HEK293 (cell line): ENCODE data around the gene ZDHHC14.

Experiments used
- MZF1 ChIP-seq: fragments of 450-650 bp; formaldehyde crosslinking; IDR thresholded peaks from 2 replicates; pipeline ENCODE4 v1.5.1; 2017; ENCODE audit warnings: missing biosample characterization, missing genetic modification characterization, borderline replicate concordance
- TF ChIP-seq, protein P1 (sequence below): fragments of 450-650 bp; formaldehyde crosslinking; IDR thresholded peaks from 2 replicates; pipeline ENCODE4 v1.5.0; 2017; ENCODE audit warnings: missing biosample characterization, missing genetic modification characterization, borderline replicate concordance

DNA sequence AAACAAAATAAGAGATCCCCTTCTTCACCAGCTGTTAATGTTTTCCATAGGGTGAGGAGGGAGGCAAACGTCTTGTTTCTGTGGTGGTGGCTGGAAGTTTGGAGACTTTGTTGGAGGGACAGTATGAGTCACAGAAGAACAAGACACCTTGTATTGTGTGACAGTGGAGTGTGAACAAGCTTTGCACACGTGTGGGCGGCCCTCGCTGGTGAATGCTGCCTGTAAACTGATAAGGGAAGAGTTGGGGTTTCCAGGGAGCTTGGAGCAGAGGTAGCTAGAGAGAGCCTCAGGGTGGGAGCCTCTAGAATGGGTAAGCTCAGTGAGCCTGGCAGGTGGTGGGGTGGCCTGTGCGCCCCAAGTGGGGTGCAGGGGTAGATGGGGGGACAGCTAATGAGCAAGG, 78.3 kb downstream of the ZDHHC14 start:
- no peak for TF ChIP-seq MZF1 (tag by site-specific recombination)
- TF ChIP-seq, protein P1, sequence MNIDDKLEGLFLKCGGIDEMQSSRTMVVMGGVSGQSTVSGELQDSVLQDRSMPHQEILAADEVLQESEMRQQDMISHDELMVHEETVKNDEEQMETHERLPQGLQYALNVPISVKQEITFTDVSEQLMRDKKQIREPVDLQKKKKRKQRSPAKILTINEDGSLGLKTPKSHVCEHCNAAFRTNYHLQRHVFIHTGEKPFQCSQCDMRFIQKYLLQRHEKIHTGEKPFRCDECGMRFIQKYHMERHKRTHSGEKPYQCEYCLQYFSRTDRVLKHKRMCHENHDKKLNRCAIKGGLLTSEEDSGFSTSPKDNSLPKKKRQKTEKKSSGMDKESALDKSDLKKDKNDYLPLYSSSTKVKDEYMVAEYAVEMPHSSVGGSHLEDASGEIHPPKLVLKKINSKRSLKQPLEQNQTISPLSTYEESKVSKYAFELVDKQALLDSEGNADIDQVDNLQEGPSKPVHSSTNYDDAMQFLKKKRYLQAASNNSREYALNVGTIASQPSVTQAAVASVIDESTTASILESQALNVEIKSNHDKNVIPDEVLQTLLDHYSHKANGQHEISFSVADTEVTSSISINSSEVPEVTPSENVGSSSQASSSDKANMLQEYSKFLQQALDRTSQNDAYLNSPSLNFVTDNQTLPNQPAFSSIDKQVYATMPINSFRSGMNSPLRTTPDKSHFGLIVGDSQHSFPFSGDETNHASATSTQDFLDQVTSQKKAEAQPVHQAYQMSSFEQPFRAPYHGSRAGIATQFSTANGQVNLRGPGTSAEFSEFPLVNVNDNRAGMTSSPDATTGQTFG (tag by site-specific recombination): no peak
